HG03565 (cell line): ENCODE results near the gene ATP8B2.

Experiments
- ATAC-seq: cut with Tn5 transposase; IDR thresholded peaks from one replicate; pipeline ENCODE4 v1.9.1; 2021; ENCODE audit warnings: mild to moderate bottlenecking, moderate library complexity; ENCODE audit not compliant: unreplicated experiment

ATP8B2 gene

GRCh38 chr1:154386643-154387352 is 61.5 kb downstream of the ATP8B2 start:
- ATAC-seq: peak; percentile 30

DNA sequence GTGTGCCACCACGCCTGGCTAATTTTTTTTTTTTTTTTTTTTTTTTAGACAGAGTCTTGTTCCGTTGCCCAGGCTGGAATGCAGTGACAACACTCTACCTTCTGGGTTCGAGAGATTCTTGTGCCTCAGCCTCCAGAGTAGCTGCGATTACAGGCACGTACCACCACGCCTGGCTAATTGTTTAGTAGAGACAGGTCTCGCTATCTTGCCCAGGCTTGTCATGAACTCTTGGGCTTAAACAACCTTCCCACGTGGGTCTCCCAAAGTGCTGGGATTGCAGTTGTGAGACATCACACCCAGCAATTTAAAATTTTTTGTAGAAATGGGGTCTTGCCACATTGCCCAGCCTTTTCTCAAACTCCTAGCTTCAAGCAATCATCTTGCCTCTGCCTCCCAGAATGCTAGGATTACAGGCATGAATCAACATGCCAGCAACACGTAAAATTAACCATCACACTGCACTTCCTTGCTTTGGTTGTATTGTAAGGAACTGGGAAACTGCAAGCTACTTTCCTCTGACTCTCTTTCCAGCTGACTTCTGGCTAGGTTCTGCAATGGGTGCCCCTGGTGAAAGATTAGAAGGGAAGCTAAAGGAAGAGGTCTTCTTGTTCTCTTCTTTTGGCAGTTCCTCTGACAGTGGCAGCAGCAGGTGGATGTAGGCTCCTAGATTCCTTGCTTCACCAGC is 65.9 kb downstream of the ATP8B2 start:
- no peak for ATAC-seq

DNA sequence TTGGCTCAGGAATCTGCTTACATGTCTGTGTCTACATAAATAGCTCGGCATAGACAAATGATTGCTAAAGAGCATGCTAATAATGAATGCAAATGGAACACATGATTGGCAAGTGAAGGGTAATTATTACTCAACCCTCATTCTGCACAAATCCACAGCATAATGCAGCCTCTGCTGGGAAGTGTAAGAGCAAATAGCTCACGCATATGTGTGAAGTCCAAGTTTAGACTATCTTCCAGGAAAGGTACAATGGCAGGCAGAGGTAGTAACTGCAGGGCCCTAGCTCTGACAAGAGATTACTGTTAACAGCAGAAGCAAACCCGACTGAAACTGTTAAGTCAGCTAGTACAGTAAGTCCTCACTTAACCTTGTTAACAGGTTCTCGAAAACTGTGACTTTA is 72.8 kb downstream of the ATP8B2 start:
- ATAC-seq: no peak

DNA sequence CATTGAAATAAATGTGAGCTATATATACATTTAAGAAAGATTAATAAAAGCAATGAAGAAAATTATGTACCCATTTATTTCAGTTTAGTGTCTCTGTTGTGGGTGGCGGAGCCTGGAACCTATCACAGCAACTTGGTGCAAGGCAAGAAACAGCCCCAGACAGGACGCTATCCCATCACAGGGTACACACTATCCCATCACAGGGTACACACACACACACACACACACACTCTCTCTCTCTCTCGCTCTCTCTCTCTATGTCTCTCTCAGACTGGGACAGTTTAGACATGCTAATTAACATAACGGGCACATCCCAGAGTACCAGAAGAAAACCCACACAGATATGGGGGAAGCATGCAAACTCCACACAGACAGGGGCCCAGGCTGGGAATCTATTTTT is 73.4 kb downstream of the ATP8B2 start:
- no peak for ATAC-seq

GRCh38 chr1:154400381-154400801 is 75.1 kb downstream of the ATP8B2 start:
- ATAC-seq: no peak
